HG03108 (cell line): ENCODE data around the gene STIM1.
"Not testable (repeated sequence)": the region's sequence is repeated elsewhere in the genome, so short reads cannot be mapped to it uniquely, and the experiment has no call there.

ENCODE experiments used
- ATAC-seq: cut with Tn5 transposase; IDR thresholded peaks from one replicate; pipeline ENCODE4 v1.9.1; 2021; ENCODE audit warnings: moderate library complexity; ENCODE audit not compliant: unreplicated experiment

The STIM1 gene

DNA sequence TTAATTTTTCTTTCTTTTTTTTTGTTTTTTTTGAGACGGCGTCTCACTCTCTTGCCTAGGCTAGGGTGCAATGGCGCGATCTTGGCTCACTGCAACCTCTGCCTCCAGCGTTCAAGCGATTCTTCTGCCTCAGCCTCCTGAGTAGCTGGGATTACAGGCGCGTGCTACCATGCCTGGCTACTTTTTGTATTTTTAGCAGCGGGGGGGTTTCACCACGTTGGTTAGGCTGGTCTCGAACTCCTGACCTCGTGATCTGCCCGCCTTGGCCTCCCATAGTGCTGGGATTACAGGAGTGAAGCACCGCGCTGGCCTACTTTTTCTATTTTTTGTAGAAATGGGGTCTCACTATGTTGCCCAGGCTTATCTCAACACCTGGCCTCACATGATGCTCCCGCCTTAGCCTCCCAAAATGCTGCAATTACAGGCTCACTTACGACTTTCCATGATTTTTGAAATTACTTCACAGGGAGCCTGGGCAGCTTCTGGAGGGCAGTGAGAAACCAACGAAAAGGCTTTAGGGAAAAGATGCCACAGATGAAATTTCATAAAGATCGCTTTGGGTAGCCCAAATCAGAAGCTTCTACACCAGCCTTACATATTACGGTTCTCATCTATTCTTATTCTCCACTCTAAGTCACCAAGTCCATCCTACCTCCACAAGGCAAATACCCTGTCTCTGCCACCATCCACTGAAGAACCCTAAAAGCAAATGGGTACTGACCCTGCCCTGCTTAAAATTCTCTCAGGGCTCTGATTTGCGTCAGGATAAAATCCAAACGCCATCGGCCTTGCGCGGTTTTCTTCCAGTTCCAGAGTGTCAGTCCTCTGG is 238.3 kb downstream of the STIM1 start:
- no peak for ATAC-seq

DNA sequence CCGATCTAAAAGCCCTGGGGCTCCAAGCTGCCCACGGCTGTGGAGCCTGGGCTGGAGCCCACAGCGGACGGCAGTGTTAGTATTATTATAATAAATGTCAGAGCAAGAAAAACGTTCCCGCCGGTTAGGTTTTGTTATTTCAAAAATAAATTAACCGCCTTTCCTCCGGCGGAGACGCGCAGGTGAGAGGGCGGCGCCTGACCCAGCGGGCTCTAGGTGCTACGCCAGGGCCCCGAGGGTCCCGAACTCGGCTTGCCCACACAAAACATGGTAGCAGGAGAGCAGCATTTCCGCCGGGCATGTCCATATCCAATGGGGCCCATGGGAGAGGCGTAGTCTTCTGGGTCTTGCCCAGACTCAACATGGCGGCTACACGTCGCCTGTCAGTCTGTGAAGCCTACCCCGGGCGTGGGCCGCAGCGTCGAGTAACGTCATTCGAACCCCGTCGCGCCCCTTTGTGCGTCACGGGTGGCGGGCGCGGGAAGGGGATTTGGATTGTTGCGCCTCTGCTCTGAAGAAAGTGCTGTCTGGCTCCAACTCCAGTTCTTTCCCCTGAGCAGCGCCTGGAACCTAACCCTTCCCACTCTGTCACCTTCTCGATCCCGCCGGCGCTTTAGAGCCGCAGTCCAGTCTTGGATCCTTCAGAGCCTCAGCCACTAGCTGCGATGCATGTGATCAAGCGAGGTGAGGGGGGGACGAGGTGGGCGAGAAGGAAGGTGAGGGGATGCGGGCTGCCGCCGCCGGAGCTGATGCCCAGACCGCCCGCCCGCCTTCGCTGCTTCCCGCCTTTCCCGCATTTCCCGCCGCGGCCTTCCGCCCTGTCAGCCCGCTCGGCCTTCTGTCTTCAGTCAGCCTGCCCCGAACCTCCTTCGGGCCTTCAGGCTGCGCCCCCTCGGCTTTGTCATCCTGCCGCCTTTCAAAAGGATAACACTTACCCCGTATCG is 239.2 kb downstream of the STIM1 start, which contains the start of gene RRM1:
TSS of gene RRM1 (plus strand) at position 452 of the 944 bp plus-strand sequence. CDS start at position 666, 214 bp downstream.
- peak; percentile 96 for ATAC-seq

DNA sequence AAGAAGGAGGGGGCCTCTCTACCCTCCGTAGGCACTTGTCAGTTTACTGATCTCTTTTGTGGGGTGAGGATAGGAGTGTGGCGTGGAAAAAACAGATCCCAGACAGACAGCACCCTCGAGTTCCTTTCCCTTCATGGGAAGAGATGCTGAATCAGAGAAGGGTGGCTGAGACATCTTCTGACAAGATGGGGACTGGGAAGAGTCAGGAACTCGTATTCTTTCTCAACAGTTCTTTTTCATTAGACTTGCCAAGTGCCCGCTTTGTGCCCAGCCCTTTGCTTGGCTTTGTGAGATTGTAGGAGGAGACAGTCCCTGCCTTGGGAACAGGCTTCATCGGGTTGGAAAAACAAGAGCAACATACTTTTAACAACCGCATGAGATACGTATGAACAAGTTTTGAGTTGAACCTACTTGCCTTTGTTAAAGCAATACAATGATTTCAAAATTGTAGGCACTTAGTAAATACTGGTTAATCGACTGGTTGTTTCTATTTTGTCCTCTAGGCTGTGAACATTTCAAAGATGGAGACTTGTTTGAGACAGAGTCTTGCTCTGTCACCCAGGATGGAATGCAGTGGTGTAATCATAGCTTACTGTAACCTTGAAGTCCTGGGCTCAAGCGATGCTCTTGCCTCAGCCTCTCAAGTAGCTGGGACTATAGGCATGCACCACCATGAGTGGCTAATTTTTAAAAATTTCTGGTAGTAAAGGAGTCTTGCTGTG is 240.2 kb downstream of the STIM1 start:
- ATAC-seq: no peak

DNA sequence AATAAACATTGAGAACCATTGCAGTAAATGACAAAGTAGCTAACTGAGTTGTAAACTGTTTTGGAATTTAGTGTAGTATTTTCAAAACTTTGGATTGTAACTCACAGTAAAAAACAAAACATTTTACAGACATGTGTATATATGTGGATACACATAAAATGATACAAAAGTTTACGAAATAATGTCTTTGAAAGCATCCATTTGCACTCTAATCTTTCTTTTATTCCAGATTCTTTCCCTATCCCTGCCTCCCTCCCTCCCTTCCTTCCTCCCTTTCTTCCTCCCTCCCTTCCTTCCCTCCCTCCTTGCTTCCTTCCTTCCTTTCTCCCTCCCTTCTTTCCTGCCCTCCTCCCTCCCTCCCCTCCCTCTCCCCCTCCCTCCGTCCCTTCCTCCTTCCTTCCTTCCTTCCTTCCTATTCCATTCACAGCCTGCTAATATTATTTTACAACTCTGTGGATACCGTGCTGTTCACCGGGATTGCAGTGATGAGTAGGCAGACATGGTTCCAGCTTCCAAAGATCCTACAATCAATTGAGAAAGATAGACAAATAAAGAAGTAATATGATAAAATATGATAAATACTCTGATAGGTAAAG is 242.7 kb downstream of the STIM1 start:
- no peak for ATAC-seq

DNA sequence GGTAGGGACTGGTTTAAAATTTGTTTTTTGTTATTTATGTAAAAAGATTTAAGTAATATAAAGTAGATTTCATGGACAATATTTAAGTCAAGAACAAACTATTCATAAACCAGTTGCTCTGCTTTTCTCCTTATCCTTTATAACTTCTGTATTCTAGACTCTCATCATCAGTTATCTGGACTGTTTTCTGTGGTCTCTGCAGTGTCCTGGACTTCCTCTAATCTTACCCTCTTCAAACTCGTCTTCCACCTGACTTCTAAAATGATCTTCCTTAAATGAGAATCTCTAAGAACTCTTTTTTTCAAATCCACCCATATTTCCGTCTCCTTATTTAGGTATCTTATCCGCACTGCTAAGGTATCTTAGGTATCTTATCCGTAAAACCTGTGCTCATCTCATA is 247.2 kb downstream of the STIM1 start:
- no peak for ATAC-seq

DNA sequence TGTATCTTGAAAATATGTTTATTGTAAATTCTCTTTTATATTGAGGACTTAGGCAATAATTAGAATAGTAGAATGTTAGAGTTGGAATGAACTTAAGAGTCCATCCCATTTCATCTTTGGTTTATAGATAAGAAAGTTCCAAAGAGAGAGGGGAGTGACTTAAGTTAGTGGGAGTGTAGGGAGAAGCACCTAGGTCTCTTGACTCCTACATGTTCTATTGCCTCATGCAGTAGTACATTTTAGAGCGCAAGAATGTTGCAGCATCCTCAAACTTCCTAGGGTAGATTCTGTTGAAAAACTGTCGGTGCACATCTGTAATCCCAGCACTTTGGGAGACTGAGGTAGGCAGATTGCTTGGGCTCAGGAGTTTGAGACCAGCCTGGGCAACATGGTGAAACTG is 247.8 kb downstream of the STIM1 start:
- no peak for ATAC-seq

DNA sequence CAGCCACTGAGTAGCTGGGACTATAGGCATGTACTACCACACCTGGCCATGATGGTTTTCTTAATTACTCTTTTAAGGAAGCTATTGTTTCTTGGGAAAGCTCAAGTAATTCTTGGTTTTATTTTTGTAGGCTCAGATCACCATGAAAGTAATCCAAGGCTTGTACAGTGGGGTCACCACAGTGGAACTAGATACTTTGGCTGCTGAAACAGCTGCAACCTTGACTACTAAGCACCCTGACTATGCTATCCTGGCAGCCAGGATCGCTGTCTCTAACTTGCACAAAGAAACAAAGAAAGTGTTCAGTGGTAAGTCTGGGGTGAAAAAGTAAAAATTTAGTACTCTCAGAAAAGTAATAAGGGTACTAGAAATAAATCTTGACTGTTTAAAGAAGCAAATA is 250.5 kb downstream of the STIM1 start:
- ATAC-seq: no peak

DNA sequence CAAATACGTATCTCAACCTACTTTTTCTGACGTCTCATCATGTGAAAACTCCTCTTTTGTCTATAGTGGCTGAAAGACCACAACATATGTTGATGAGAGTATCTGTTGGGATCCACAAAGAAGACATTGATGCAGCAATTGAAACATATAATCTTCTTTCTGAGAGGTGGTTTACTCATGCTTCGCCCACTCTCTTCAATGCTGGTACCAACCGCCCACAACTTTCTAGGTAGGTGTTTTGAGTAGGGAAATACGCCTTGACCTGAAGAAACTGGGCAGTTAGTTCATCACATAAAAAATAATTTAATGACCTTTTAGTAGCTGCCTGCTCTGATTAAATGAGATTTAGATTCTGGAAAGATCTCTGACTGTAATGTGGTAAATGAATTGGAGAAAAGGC is 256.4 kb downstream of the STIM1 start:
- ATAC-seq: no peak

DNA sequence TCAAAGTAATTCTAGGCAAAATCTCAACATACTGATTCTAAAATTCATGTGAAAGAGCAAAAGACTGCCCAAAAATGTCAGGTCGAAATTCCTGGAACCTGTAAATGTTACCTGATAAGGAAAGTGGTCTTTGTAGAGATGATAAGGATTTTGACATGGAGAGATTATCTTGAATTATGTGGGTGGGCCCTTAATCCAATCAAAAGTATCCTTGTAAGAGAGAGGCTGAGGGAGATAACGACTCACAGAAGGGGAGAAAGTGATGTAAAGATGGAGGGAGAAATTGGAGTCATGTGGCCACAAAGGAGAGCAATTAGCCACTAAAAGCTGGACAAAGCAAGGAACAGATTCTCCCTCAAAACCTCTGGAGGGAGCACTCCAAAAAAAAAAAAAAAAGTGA is 259.7 kb downstream of the STIM1 start:
- no peak for ATAC-seq

DNA sequence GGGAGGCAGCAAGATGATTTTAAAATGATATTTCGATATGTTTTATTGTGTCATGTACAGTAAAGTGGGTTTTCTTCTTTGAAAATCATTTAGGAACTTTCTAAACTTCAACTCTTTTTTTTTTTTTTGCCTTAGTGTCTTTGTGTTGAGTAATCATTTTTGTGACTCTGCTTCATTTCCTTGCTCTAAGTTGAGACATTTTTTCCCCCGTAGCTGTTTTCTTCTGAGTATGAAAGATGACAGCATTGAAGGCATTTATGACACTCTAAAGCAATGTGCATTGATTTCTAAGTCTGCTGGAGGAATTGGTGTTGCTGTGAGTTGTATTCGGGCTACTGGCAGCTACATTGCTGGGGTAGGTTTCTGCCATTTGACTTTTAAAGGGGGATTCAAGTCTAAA is 262.6 kb downstream of the STIM1 start:
- no peak for ATAC-seq

DNA sequence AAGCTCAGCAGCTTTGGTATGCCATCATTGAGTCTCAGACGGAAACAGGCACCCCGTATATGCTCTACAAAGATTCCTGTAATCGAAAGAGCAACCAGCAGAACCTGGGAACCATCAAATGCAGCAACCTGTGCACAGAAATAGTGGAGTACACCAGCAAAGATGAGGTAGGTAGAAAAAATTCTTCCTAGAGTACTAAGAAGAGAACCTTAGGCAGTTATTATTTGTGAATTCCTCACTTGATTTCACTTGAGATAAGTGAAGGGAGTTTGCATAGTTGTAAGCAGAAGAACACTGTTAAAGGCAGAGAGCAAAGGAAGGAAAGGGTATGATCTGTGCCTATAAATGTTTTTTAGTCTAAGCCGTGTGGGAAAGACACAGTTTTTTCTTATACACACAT is 267.8 kb downstream of the STIM1 start:
- ATAC-seq: no peak

DNA sequence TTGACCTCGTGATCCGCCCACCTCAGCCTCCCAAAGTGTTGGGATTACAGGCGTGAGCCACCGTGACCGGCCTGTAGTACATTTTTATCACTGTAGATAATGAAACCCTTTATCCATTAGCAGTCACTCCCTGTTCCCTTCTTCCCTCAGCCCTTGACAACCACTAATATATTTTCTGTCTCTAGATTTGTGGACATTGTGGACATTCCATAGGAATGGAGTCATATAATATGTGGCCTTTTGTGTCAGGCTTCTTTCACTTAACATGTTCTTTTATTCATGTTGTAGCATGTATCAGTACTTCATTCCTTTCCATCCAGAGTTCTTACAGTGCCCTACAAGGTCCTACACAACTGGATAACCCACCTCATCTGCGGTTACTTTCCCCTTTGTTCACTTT is 269.7 kb downstream of the STIM1 start:
- no peak for ATAC-seq

DNA sequence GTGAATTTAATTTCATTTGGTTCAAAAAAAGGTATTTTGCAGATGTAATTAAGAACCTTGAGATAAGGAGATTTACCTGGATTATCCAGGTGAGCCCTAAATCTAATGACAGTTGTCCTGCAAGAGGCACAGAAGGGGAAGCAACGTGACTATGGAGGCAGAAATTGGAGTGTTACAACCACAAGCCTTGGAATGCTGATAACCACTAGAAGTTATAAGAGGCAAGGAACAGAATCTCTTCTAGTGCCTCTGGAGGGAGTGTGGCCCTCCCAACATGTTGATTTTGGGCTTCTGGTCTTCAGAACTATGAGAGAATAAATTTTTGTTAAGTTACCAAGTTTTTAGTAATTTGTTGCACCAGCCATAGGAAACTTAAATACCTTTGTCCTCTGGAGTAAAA is 271.9 kb downstream of the STIM1 start:
- ATAC-seq: no peak

DNA sequence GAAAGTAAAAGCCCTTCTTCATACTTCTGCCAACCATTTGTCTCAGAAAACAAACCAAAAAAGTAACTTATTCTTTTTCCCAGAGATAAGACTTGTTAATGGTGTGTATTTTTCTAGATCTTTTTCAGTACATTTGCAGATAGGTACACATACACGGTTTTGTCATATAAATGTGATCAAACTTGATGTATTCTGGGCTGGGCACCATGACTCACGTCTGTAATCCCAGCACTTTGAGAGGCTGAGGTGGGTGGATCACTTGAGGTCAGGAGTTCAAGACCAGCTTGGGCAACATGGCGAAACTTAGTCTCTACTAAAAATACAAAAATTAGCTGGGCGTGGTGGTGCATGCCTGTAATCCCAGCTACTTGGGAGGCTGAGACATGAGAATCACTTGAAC is 274.8 kb downstream of the STIM1 start:
- not testable (repeated sequence) for ATAC-seq

DNA sequence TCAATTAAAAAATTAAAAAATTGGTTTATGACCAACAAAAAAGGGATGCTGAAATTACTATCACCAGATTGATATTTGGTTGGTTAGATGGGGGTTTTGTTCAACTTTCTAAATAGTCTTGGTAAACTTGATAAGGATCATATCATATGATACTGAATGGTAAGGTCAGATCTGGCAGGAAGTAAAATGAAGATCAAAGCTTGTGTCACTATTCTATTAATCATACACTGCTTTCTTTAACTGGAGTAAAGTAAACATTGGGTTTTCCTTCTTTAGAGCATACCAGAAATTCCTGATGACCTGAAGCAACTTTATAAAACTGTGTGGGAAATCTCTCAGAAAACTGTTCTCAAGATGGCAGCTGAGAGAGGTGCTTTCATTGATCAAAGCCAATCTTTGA is 279.3 kb downstream of the STIM1 start:
- ATAC-seq: no peak

DNA sequence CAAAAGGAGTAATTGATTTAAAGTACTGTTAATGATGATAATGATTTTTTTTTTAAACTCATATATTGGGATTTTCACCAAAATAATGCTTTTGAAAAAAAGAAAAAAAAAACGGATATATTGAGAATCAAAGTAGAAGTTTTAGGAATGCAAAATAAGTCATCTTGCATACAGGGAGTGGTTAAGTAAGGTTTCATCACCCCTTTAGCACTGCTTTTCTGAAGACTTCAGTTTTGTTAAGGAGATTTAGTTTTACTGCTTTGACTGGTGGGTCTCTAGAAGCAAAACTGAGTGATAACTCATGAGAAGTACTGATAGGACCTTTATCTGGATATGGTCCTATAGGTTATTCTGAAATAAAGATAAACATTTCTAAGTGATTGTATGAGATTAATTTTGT is 283.0 kb downstream of the STIM1 start:
- ATAC-seq: no peak

DNA sequence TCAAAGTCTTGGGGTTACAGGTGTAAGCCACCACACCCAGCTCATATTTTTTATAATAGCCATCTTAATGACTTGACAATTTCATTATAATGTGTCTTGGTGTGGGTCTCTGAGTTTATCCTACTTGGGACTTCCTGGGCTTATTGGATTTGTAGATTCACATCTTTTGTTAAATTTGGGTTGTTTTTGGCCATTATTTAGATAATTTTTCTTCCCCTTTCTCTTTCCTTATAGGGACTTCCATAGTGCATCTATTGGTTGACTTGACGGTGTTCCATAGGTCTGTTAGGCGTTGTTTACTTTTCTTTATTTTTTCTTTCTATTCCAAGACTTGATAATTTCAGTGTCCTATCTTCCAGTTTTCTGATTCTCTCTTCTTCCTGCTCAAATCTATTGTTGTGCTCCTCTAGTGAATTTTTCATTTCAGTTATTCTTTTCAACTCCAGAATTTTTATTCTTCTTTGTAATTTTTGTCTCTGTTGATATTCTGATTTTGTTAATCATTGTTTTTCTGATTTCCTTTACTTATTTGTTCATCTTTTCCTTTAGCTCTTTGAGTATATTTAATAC is 284.7 kb downstream of the STIM1 start:
- no peak for ATAC-seq
